CD4-positive, alpha-beta T cell treated with Interleukin-2 at 100 ng/mL for 4 hours (primary cell): Measurements from ENCODE around the gene DIDO1.

ENCODE experiments used
- DNase-seq: peaks from one replicate; pipeline ENCODE4 v3.0.0-alpha.2; 2020; ENCODE audit warnings: low spot score

DIDO1 gene

DNA sequence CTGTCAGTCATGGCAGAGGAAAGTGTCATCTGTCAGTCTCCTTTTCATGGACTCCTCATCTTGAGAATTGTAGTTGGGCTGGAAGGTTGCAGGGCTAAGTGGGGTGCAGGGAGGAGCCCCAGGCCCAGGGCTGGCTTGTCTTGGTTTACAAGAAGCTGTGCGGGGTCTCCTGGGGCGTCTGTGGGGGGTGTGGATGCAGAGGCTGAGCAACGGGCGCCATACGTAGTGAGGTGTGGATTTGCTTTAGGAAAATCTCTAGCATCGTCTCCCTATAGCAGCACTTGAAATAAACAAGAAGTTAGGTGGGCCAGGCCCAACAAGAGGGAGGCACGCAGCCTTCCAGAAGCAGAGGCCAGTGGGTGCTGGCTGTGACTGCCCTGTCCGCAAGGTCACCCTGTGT lies 24.4 kb upstream of the DIDO1 start:
- no peak for DNase-seq

- DNase-seq, result no peak
Measured at GRCh38 chr20:62949962-62950361, 23.7 kb upstream of the DIDO1 start.

GRCh38 chr20:62949153-62949821 lies 23.0 kb upstream of the DIDO1 start:
- DNase-seq, result no peak

GRCh38 chr20:62947532-62948300 lies 21.4 kb upstream of the DIDO1 start:
- no peak for DNase-seq

DNA sequence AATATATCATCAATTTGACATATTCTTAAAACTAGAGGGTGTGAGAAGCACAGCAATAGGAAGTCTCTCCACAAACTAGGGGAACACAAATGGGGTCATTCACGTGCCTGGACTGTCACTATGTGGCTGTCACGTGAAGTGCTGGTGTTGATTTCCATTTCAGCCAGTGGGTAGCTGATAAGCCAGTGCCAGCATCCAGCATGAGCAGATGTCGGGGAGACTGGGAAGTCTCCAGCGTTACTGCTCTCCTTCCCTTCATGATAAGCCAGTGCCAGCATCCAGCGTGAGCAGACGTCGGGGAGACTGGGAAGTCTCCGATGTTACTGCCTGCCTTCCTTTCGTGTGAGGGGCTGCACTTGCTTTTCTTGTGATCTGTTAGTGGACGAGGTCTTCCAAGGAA lies 20.6 kb upstream of the DIDO1 start:
- DNase-seq, result no peak

- DNase-seq, result no peak
Measured at GRCh38 chr20:62945771-62946339, 19.6 kb upstream of the DIDO1 start.

DNA sequence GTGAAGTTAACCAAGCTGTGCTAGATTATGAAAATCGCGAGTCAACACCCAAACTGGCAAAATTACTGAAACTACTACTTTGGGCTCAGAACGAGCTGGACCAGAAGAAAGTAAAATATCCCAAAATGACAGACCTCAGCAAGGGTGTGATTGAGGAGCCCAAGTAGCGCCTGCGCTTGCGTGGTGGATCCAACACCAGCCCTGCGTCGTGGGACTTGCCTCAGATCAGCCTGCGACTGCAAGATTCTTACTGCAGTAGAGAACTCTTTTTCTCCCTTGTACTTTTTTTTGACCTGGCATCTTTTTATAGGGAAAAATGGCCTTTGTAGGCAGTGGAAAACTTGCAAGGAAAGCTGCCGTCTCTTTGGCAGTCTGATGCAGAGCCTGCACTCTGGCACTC lies 18.4 kb upstream of the DIDO1 start:
- no peak for DNase-seq

GRCh38 chr20:62944184-62944583 lies 17.9 kb upstream of the DIDO1 start:
- DNase-seq, result no peak

GRCh38 chr20:62943396-62943795 lies 17.1 kb upstream of the DIDO1 start:
- DNase-seq, result no peak

- DNase-seq, result no peak
Measured at GRCh38 chr20:62942456-62942855, 16.2 kb upstream of the DIDO1 start.

GRCh38 chr20:62941792-62942191 lies 15.5 kb upstream of the DIDO1 start:
- DNase-seq, result no peak

- no peak for DNase-seq
Measured at GRCh38 chr20:62940875-62941274, 14.6 kb upstream of the DIDO1 start.

- peak; percentile 40 for DNase-seq
Measured at GRCh38 chr20:62938105-62938888, 12.0 kb upstream of the DIDO1 start, which contains the start of gene GID8. TSS of gene GID8 (plus strand) at chr20:62938147. CDS start at chr20:62941503, 3,356 bp downstream.

DNA sequence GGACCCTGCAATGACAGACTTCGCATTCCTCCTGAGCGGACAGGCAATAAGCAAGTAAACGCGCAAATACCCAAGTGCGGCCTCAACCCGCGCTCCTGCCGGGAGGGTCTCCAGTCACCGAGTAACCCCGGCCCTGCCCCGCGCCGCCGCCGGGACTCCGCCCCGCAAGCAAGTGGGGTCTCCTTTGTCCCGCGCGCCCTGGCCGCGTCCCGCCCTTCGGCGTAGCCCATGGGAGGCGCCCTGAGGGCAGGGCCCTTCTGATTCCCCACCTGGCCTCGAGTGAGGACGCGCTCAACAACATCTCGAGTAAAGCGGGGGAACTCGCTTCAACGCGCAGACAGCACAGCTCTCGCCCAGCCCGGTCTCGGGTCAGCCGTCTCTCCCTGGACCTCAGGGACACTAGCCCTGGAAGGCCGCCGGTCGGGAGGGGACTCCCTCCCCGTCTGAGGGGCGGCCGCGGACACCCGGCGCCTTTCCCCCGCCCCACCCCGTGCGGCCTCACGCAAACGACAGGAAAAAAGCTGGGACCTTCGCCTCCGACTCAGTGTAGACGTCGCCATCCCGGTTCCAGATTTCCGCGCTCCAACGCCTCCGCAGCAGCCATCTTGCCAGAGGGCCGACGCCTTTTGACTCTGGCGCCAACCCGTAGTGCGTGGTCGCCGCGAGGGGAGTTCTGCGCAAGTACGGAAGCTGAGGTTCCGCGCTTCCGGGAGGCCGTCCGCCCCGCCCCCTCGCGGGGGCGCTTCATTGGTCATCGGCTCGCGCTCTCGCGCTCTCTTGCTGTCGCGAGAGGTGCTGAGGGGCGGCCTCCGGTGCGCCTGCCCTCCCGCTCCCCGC lies 11.2 kb upstream of the DIDO1 start:
- peak; percentile 97 for DNase-seq

DNA sequence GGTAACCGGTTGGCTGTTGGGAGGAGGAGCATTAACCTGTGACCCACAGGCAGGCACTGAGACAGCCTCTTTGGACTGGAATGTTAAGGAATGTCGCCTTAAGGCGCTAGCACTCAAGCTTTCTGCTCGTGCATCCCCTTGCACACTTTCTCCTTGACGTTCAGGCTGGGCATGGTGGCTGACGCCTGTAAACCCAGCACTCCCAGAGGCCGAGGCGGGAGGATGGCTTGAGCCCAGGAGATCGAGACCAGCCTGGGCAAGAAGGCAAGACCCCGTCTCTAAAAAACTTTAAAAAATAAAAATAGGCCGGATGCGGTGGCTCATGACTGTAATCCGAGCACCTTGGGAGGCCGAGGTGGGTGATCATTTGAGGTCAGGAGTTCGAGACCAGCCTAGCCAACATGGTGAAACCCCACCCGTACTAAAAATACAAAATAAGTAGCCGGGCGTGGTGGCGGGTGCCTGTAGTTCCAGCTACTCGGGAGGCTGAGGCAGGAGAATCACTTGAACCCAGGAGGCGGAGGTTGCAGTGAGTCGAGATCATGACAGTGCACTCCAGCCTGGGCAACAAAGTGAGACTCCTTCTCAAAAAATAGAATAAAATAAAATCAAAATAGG lies 9.8 kb upstream of the DIDO1 start:
- no peak for DNase-seq

DNA sequence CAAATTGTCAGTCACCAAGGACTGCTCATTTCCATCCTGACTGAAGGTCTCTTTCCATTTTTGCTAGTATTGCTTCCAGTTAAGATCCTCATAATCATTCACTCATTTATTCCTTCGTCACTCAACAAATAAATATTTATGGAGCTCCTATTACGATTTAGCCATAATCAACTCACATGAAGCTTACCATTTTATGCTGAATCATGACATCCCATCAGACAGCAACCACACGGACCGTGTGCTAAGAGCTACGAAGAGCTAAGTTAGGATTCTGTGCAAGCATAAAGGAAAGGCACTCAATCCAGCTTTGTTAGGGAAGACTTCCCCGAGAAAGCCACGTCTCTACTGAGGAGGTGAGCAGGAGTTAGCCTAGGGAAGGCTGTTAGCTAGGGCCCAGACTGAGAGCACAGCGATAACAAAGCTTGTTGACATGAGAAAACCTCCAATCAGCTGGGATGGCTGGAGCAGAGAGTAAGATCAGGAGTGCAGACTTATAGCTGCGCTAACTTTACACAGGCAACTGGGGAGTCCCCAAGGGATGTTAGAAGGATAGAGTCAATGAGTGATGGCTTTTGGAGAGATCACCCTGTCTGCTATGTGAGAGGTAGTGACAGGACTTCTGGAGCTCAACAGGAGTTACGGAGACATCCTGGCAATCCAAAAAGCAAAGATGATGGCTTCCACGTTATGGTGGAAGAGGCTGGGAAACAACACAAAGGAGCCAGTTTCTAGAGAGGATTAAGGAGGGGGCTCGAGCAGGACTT lies 9.1 kb upstream of the DIDO1 start:
- no peak for DNase-seq

- DNase-seq, result no peak
Measured at GRCh38 chr20:62933966-62934365, 7.7 kb upstream of the DIDO1 start.

GRCh38 chr20:62931464-62931863 lies 5.2 kb upstream of the DIDO1 start:
- no peak for DNase-seq

DNA sequence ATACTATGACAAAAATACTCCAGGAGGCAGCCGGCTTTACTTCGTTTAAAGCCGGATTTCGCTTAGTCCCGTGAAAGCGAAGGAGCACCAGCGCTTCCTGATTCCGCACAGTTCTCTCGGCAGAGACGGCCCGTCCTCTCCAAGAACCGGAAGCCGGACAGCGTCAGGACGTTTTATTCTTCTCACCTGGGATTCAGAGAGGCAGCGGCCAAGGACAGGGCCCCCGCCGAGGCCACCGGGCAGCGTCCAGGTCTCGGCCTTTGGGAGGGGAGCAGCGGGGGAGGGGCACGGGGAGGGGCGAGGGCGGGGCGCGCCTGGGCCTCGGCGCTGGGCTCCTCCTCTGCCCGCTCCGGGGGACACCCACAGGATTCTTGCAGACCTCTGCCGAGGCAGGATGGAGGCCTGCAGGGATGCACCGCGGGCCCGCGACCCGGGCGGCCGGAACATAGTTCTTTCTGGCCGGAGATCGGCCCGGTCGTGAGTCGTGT lies 2.8 kb upstream of the DIDO1 start:
- DNase-seq, result peak; percentile 40

DNA sequence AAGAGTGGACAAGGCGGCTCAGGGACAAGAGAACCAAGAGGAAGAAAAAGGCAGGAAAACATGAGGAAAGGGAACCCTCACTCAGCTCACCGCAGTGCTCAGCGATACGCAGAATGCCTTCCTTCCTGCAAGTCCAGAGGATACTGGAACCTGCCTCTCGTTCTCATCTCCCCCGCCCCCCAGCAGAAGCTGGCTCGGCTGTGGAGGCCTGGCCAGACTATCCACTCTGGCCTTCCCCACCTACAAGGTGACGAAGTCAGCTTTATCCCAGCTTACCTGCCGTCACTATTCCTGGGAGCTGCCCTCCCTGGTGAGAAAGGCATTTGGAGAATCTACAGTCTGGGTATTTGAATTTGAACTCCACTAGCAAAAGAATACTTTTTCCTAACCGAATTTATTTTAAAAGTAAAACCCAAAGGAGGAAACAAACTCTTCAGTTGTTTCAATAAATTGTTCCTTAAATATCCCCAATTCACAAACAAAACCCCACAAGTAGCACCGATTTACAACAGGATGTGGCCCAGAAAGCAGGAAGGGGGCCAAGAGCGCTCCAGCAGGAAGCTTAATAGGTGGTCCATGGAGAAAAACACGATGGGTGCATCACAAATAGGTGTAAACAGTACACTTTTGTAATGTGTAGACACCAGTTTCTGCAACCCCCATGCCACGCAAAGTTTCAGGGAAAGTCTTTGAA lies 2.1 kb upstream of the DIDO1 start:
- no peak for DNase-seq
